Measurements from ENCODE around the gene NCKAP5. TPM values are rescaled to one million over a fixed set of nuclear protein-coding genes. Genes with fewer than 3 reads are reported as not detected.

Gene NCKAP5
- total and polyA plus RNA-seq, 2 donors (not counting 1 experiment from before 2014, with no cell fraction given): not detected

GRCh38 chr2:132971310-132972061, 596.8 kb downstream of the NCKAP5 start:
- Histone ChIP-seq H3K4me1 (ENCODE audit: control insufficient read depth in 2 of 2, insufficient read depth in 2 of 2, low read length in 2 of 2) (no peaks in the 10 kb centered on the region), H4K20me1 (ENCODE audit: control insufficient read depth, insufficient read depth, low read length, poor library complexity, severe bottlenecking) (no peaks in the 10 kb centered on the region), H3K27me3 (replicated peaks in 1 of 4; ENCODE audit: control extremely low read depth in 1 of 4, control insufficient read depth in 3 of 4, insufficient read depth in 4 of 4, low read length in 3 of 4) (no peaks in the 10 kb centered on the region), H3K36me3 (replicated peaks in 1 of 2; ENCODE audit: control extremely low read depth in 1 of 2, control insufficient read depth in 1 of 2, extremely low read depth in 1 of 2, insufficient read depth in 2 of 2, low read length in 1 of 2) (no peaks in the 10 kb centered on the region), H3K79me2 (ENCODE audit: control insufficient read depth, insufficient read depth, low read length) (no peaks in the 10 kb centered on the region), H3K4me3 (ENCODE audit: control extremely low read depth in 1 of 5, extremely low read depth in 1 of 5, insufficient read depth in 1 of 5, low read depth in 2 of 5, low read length in 4 of 5) (no peak overlapping the region), H3K4me2 (replicated peaks; ENCODE audit: low read depth, low read length, poor library complexity, severe bottlenecking) (no peak overlapping the region), H3K9me3 (ENCODE audit: control extremely low read depth in 1 of 3, control insufficient read depth in 2 of 3, insufficient read depth in 1 of 3, low read length in 2 of 3) (peaks cover 0 to 4% (median 0%) of the 10 kb centered on the region in 3 donors), H3K9ac (ENCODE audit: low read length) (no peak overlapping the region), H2AFZ (ENCODE audit: insufficient read depth, low read depth, low read length, poor library complexity, severe bottlenecking) (no peak overlapping the region), H3K27ac (ENCODE audit: low read length in 2 of 2) (no peak overlapping the region)
- CTCF ChIA-PET: no interaction called here
- peaks cover 9% of the 10 kb centered on the region for H3K27me3 Mint-ChIP-seq
- no peaks in the 10 kb centered on the region for H3K4me1 Mint-ChIP-seq
- intact Hi-C loops (cut with micrococcal nuclease): no loop called here
- DNase-seq (no peak), ATAC-seq (ENCODE audit: low read depth) (no peak)
- H3K9me3 Mint-ChIP-seq (ENCODE audit: insufficient read depth): no peaks in the 10 kb centered on the region
- no peak overlapping the region for H3K4me3 Mint-ChIP-seq
- POLR2A ChIA-PET: no interaction called here
- TF ChIP-seq CTCF (IDR thresholded peaks at IDR 0.05): no peak
- TF ChIP-seq EZH2 (IDR thresholded peaks at IDR 0.05; ENCODE audit: borderline replicate concordance, insufficient read depth, low read depth, low read length, poor library complexity, severe bottlenecking): no peak
- no peak overlapping the region for H3K27ac Mint-ChIP-seq
- WGBS (ENCODE audit: insufficient coverage): 22% methylated on average over 3 of the region's 7 CpGs

- H3K4me1 ChIP-seq (ENCODE audit: control insufficient read depth in 2 of 2, insufficient read depth in 2 of 2, low read length in 2 of 2): no peaks in the 10 kb centered on the region
- ChIA-PET POLR2A (no interaction called here), CTCF (no interaction called here)
- H2AFZ ChIP-seq (ENCODE audit: insufficient read depth, low read depth, low read length, poor library complexity, severe bottlenecking): no peak overlapping the region
- H3K4me2 ChIP-seq (replicated peaks; ENCODE audit: low read depth, low read length, poor library complexity, severe bottlenecking): no peak overlapping the region
- TF ChIP-seq EZH2 (IDR thresholded peaks at IDR 0.05; ENCODE audit: borderline replicate concordance, insufficient read depth, low read depth, low read length, poor library complexity, severe bottlenecking) (no peak), CTCF (IDR thresholded peaks at IDR 0.05) (no peak)
- ATAC-seq (ENCODE audit: low read depth) (no peak), DNase-seq (no peak)
- no peak overlapping the region for H3K9ac ChIP-seq (ENCODE audit: low read length)
- no peaks in the 10 kb centered on the region for H3K36me3 ChIP-seq (replicated peaks in 1 of 2; ENCODE audit: control extremely low read depth in 1 of 2, control insufficient read depth in 1 of 2, extremely low read depth in 1 of 2, insufficient read depth in 2 of 2, low read length in 1 of 2)
- H3K9me3 ChIP-seq (ENCODE audit: control extremely low read depth in 1 of 3, control insufficient read depth in 2 of 3, insufficient read depth in 1 of 3, low read length in 2 of 3): peaks cover 0 to 4% (median 0%) of the 10 kb centered on the region in 3 donors
- no peaks in the 10 kb centered on the region for H3K27me3 ChIP-seq (replicated peaks in 1 of 4; ENCODE audit: control extremely low read depth in 1 of 4, control insufficient read depth in 3 of 4, insufficient read depth in 4 of 4, low read length in 3 of 4)
- Mint-ChIP-seq H3K27me3 (peaks cover 9% of the 10 kb centered on the region), H3K4me3 (no peak overlapping the region), H3K27ac (no peak overlapping the region), H3K9me3 (ENCODE audit: insufficient read depth) (no peaks in the 10 kb centered on the region), H3K4me1 (no peaks in the 10 kb centered on the region)
- no peaks in the 10 kb centered on the region for H3K79me2 ChIP-seq (ENCODE audit: control insufficient read depth, insufficient read depth, low read length)
- no peaks in the 10 kb centered on the region for H4K20me1 ChIP-seq (ENCODE audit: control insufficient read depth, insufficient read depth, low read length, poor library complexity, severe bottlenecking)
- WGBS (ENCODE audit: insufficient coverage): 77% methylated on average over 3 of the region's 4 CpGs
- H3K27ac ChIP-seq (ENCODE audit: low read length in 2 of 2): no peak overlapping the region
- intact Hi-C loops (cut with micrococcal nuclease): no loop called here
- no peak overlapping the region for H3K4me3 ChIP-seq (ENCODE audit: control extremely low read depth in 1 of 5, extremely low read depth in 1 of 5, insufficient read depth in 1 of 5, low read depth in 2 of 5, low read length in 4 of 5)
Observed at GRCh38 chr2:132969371-132969985, 598.8 kb downstream of the NCKAP5 start.
